Skin epidermis (tissue), 12 donors: Measurements from ENCODE around the gene LRBA.
"Not testable (repeated sequence)": the region's sequence is repeated elsewhere in the genome, so short reads cannot be mapped to it uniquely, and the experiment has no call there.

Source experiments
- H3K27ac ChIP-seq, 21 experiments: fragments of 200-600 bp; sonication (generic) in 11 of 21; one replicate each; pipeline ENCODE4 v1.5.0; 2020; ENCODE audit warnings: mild to moderate bottlenecking in 3 of 21, inconsistent platforms in 2 of 21, moderate library complexity in 2 of 21
- H3K4me3 ChIP-seq, 7 experiments: fragments of 200-600 bp; sonication (generic) in 2 of 7; one replicate each; pipeline ENCODE4 v1.5.0; 2020; ENCODE audit warnings: inconsistent platforms in 2 of 7, mild to moderate bottlenecking in 2 of 7, moderate library complexity in 1 of 7

Gene LRBA

DNA sequence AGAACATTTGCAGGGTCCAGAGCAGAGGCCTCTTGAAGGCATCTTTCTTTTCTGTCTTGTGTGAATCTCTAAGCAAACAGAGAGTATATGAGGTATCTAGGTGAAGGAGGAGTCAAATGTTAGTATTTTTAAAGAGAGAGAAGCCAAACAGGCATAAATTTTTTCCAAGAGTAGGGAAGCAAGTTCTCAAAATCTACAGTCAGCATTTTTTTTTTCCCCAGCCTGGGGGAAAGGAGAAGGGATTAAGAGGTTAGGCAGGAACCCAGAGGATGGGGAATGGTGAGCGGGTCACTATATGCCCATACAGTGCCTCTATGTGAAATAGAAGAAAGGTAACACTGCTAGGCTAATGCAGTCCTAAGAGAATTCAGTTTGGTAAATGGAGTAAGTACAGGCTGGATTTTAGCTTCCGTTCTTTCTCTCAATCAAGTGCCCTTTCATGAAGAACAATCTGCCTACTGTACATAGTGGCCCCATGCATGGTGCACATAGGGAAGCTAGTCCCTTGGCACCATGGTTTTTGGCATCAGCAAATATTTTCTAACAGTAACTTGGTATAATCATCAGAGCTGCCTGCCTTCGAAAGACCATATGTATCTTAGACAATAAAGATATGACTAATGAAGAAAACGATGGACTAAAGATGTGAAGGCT, 596.2 kb downstream of the LRBA start:
- Histone ChIP-seq H3K4me3 (no peak overlapping the region), H3K27ac (no peak overlapping the region)

DNA sequence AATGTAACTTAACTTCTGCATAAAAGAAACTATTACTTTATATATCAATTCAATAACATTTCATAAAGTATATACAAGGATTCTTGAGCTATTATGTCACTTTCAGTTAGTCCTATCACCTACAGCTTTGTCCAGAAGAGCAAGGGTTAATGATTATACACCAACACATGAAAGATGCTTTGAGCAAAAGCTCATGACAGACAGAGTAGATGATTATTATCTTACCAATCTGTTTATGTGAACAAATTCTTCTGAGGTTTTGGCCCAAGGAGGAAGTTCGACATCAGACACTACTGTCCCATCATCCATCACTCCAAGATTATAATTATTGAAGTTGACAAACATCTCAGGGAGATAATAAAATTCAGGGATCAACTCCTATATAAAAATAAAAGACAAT, 599.9 kb downstream of the LRBA start:
- Histone ChIP-seq H3K4me3 (no peak overlapping the region), H3K27ac (no peak overlapping the region)

DNA sequence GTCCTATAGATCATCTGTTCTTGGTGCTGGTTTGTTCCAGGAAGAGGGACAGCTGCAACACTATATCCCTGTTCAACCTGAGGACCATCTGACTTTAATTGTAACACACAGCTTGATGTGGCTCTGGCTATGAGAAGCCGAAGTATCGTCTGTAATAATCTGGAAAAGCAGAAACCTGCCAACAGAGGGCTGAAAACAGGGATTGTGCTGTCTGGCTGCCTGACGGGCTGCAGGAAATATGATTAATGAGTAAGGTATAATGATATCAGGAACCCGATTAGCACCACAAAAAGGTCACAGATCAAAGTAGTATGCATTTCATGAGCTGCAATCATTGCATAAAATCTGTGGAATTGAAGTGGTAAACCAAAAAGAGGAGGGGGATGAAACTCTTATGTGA, 603.6 kb downstream of the LRBA start:
- Histone ChIP-seq H3K27ac (no peak overlapping the region), H3K4me3 (no peak overlapping the region)

DNA sequence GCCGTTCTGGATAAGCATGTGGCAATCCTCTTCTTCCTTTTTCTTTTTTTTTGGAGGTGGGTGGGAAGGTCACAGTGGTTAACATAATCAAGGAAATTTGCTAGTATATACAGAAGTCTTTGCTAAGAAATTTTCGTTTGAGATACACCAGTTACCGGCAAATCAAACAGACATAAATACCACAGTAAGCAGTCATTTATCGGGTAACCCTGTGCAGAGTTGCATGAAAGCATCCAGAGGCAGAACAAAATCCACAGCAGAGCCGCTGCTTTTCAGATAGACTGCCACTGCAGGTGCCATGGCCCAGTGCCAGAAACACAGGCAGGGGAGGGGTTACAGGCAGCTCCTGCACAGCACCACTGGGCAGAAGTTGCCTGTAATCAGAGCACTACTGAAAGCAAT, 612.2 kb downstream of the LRBA start:
- Histone ChIP-seq H3K27ac (no peak overlapping the region), H3K4me3 (no peak overlapping the region)

DNA sequence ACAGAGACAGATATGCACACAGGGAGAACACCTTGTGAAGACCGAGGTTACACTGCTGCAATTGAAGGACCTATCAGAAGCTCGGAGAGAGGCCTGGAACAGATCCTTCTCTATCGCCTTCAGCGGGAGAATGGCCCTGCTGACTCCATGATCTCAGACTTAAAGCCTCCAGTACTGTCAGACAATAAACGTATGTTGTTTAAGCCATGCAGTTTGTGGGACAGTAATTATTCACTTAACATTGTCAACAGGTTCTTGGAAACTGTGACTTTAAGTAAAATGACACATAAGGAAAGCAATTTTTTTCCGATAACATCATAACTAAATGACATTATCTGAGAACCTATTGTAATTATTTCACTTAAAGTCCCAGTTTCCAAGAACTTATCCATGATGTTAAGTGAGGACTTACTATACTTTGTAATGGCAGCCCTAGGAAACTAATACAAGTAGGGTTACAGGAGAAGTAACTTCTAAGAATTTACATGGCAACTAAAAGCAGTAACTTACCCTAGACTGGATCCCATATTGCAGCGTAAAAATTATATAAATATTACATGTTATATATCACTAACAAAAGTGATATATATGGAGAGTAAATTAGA, 613.9 kb downstream of the LRBA start:
- H3K4me3 ChIP-seq, result no peak overlapping the region
- H3K27ac ChIP-seq, result no peak overlapping the region

DNA sequence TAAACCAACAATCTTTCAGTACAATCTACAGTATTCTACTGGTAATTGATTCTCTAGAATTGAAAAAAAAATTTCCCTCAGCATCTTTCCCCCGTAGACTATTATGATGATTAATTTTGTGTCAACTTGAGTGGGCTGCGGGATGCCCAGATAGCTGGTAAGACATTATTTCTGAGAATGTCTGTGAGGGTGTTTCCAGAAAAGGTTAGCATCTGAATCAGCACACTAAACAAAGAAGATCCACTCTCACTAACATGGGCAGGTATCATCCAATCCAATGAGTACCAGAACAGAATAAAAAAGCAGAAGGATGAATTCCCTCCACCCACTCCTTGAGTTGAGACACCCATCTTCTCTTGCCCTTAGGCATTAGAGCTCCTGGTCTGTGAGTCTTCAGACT, 619.2 kb downstream of the LRBA start:
- no peak overlapping the region for H3K4me3 ChIP-seq
- H3K27ac ChIP-seq, result no peak overlapping the region

DNA sequence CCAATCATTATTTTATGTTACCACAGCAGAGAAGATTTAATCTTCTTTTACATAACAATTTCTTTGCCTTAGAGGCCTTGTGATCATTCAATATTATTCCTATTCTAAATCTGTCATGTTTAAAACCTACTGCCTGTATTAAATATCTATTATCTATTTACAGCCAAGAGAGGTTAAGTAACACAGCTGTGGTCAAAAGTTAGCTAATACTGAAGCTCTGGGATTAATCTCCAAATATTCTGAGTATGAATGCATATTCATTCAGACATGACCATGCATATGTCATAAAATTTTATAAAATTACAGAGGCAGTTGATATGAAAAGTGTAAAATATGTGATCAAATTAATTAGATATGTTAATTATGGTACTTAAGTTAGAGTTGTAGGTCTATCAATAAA, 621.0 kb downstream of the LRBA start:
- no peak overlapping the region for H3K27ac ChIP-seq
- H3K4me3 ChIP-seq, result no peak overlapping the region

- no peak overlapping the region for H3K4me3 ChIP-seq
Observed at GRCh38 chr4:150391052-150391451, 624.0 kb downstream of the LRBA start.

DNA sequence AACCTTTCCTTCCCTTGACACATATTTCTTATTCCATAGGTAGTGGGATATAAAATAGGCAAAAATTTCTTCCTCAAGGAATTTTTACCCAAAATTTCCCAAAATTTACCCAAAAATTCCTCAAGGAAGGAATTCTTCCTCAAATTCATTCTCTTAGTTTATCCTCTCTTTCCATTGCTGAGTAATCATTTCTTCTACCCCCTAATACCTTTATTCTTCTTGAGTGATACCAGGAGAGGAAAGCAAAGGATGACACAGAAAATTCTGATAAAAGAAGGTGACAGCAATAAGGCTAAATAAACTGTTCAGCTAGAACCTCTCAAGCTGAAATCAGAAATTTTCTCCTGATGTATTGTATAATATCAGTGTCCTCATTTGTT, 624.6 kb downstream of the LRBA start:
- Histone ChIP-seq H3K27ac (no peak overlapping the region), H3K4me3 (no peak overlapping the region)

More at GRCh38 chr4:150391052-150391451, 624.0 kb downstream of the LRBA start:
- H3K27ac ChIP-seq, result no peak overlapping the region

GRCh38 chr4:150389896-150390530, 625.1 kb downstream of the LRBA start:
- Histone ChIP-seq H3K27ac (no peak overlapping the region), H3K4me3 (no peak overlapping the region)

GRCh38 chr4:150387981-150388380, 627.1 kb downstream of the LRBA start:
- no peak overlapping the region for H3K4me3 ChIP-seq
- H3K27ac ChIP-seq, result no peak overlapping the region

- H3K27ac ChIP-seq, H3K4me3 ChIP-seq: not testable (repeated sequence)
Observed at GRCh38 chr4:150386415-150386814, 628.7 kb downstream of the LRBA start.

DNA sequence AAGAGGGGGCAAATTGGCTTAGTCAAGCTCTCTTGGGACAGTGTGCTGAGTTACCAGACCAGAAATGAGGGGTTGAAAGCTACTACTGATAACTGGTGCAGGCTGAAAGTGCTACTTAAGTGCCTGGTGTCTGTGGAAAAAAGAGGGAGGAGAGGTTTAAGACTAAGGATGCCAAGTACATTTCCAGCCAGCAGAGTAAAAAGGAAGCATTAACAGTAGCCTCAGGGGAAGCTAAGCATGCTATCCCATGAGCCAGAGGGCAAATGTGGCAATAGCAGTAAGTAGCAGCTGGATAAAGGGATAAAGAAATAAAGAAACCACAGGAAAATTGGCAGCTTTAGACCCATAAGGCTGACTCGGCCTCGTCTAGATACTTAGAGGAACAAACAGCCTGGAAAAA, 629.5 kb downstream of the LRBA start:
- Histone ChIP-seq H3K4me3 (no peak overlapping the region), H3K27ac (no peak overlapping the region)

- Histone ChIP-seq H3K27ac (no peak overlapping the region), H3K4me3 (no peak overlapping the region)
Observed at GRCh38 chr4:150384249-150384648, 630.8 kb downstream of the LRBA start.

DNA sequence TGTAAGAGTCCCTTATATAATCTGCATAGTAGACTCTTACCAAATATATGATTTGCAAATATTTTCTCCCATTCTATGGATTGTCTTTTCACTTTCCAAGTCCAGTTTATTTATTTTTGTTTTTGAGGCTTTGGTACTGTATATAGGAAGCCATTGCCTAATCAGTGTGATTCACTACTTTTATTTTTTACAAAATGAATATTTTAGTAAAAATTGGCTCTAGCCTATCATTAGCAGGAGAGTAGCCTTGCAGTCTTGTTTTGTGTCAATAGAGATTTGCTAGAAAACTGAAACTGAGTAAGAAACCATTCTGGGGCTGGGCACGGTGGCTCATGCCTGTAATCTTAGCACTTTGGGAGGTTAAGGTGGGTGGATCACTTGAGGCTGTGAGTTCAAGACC, 633.1 kb downstream of the LRBA start:
- no peak overlapping the region for H3K27ac ChIP-seq

DNA sequence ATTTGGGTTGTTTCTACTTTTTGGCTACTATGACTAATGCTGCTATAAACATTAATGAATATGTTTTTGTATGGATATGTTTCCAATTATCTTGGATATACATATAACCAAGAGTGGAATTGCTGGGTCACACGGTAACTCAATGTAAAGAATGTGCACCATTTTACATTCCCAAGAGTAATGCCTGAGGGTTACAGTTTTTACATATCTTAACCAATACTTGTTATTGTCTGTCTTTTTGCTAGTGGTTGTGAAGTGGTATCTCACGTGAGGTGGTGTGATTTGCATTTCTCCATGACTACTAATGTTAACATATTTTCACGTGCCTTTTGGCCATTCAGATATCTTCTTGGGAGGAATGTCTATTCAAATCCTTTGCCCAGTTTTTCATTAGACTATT, 633.5 kb downstream of the LRBA start:
- no peak overlapping the region for H3K27ac ChIP-seq
- H3K4me3 ChIP-seq, result no peak overlapping the region

More for the DNA sequence above, 633.1 kb downstream of the LRBA start:
- no peak overlapping the region for H3K4me3 ChIP-seq

DNA sequence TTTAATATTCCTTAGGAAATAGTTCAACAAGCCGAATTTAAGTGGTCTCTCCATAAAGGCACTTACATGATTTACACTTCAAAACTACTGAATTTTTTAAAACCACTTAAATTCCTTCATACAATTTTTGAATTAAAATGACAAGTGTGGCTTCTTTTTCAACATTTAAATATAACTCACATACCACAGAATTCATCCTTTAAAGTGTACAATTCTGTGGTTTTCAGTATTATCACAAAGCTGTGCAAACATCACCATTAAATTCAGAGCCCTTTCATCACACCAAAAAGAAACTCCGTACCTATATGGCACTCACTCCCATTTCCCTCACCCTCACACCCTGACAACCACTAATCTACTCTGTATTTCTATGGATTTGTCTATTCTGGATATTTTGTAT, 634.0 kb downstream of the LRBA start:
- no peak overlapping the region for H3K4me3 ChIP-seq
- no peak overlapping the region for H3K27ac ChIP-seq

- Histone ChIP-seq H3K4me3 (no peak overlapping the region), H3K27ac (no peak overlapping the region)
Observed at GRCh38 chr4:150379454-150379853, 635.6 kb downstream of the LRBA start.

GRCh38 chr4:150375025-150375424, 640.1 kb downstream of the LRBA start:
- no peak overlapping the region for H3K27ac ChIP-seq
- H3K4me3 ChIP-seq, result no peak overlapping the region

- H3K27ac ChIP-seq, result no peak overlapping the region
- no peak overlapping the region for H3K4me3 ChIP-seq
Observed at GRCh38 chr4:150371869-150372268, 643.2 kb downstream of the LRBA start.
